Ovary (tissue), 3 donors: Measurements from ENCODE around the gene CST7.

ENCODE experiments used
- EP300 ChIP-seq: sonication (generic); formaldehyde crosslinking; IDR thresholded peaks from one replicate; pipeline ENCODE4 v1.6.1; 2017; ENCODE audit warnings: antibody characterized with exemption
- POLR2A ChIP-seq: fragments of 450-650 bp; IDR thresholded peaks from one replicate; pipeline ENCODE4 v1.6.1; 2017; ENCODE audit warnings: antibody characterized with exemption, mild to moderate bottlenecking, moderate library complexity
- TF ChIP-seq, protein P1 (sequence below), 3 donors: fragments of 450-650 bp in 2 of 3; fragments of 200-600 bp in 1 of 3; IDR thresholded peaks; one replicate each; pipeline versions ENCODE4 v1.5.1 to v1.8.0; 2016 to 2022; ENCODE audit warnings: antibody characterized with exemption in 3 of 3, mild to moderate bottlenecking in 1 of 3
- donor health status: DM: no; HTN: no; CAD: no.

DNA sequence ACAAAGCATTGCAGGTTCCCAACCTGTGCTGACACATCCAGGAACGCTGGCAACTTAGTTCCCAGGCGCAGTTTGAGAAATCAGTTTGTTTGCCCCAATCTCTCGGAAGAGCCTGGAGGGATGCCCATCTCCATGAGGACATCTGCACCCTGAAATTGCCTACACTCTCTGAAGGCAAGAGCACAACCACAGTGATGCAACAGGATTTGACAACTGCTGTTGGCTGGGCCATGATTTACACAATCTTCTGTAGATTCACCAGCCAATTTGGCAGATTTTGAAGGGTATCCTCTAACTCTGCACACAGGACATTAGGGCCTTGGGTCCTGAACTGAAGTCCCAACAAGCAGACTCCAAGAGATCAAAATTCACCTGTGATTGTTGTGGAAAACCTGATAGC lies 40.1 kb downstream of the CST7 start:
- TF ChIP-seq, protein P1, sequence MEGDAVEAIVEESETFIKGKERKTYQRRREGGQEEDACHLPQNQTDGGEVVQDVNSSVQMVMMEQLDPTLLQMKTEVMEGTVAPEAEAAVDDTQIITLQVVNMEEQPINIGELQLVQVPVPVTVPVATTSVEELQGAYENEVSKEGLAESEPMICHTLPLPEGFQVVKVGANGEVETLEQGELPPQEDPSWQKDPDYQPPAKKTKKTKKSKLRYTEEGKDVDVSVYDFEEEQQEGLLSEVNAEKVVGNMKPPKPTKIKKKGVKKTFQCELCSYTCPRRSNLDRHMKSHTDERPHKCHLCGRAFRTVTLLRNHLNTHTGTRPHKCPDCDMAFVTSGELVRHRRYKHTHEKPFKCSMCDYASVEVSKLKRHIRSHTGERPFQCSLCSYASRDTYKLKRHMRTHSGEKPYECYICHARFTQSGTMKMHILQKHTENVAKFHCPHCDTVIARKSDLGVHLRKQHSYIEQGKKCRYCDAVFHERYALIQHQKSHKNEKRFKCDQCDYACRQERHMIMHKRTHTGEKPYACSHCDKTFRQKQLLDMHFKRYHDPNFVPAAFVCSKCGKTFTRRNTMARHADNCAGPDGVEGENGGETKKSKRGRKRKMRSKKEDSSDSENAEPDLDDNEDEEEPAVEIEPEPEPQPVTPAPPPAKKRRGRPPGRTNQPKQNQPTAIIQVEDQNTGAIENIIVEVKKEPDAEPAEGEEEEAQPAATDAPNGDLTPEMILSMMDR (IDR thresholded peaks at IDR 0.05): no peak
- TF ChIP-seq POLR2A (no peak), EP300 (no peak)
